HG02981 (cell line): Measurements from ENCODE around the gene DGKG.

Experiments used
- ATAC-seq: cut with Tn5 transposase; IDR thresholded peaks from one replicate; pipeline ENCODE4 v1.9.1; 2021; ENCODE audit warnings: mild to moderate bottlenecking, moderate library complexity; ENCODE audit not compliant: unreplicated experiment

Gene DGKG

DNA sequence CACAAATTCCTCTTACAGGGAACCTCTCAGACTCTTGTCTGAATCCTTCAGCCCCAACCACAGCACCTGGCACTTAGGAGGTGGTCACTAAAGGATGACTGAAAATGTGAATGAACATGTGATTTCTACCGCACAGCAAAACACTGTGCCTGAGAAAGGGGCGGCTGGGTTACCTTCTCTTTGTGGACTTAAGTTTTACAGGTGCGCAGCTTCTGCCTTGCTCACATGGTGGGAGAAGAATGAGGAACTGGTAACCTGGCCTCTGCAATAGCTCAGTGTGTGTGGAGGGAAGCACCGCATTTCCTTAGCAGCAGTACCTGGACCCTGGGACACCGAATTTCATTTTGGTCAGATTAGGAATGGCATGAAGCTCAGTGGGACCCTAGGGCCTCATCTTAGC, 243.3 kb downstream of the DGKG start:
- ATAC-seq: no peak

DNA sequence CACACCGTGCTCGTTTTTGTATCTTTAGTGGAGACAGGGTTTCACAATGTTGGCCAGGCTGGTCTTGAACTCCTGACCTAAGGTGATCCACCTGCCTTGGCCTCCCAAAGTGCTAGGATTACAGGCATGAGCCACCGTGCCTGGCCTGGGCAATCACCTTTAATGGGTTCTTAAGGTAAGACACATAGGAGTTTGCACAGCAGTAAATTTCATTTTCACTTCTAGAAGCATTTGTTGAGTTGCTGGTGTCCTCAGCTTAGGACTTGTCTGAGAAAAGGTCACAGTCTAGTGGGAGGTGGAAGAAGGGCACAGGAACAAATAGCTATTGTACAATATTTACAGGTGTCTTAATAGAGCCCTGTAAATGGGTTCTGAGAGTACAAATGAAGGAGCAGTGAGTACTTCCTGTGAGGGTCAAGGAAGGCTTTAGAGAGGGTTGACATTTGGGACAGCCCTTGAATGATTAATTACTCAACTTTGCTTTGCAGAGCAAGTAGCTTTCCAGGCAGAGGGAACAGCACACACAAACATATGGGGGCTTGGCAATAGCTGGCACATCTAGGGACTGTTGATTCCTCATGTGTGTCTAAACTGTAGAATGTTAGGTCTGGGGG, 244.4 kb downstream of the DGKG start:
- no peak for ATAC-seq

- no peak for ATAC-seq
Measured at GRCh38 chr3:186115239-186115996, 246.6 kb downstream of the DGKG start.

DNA sequence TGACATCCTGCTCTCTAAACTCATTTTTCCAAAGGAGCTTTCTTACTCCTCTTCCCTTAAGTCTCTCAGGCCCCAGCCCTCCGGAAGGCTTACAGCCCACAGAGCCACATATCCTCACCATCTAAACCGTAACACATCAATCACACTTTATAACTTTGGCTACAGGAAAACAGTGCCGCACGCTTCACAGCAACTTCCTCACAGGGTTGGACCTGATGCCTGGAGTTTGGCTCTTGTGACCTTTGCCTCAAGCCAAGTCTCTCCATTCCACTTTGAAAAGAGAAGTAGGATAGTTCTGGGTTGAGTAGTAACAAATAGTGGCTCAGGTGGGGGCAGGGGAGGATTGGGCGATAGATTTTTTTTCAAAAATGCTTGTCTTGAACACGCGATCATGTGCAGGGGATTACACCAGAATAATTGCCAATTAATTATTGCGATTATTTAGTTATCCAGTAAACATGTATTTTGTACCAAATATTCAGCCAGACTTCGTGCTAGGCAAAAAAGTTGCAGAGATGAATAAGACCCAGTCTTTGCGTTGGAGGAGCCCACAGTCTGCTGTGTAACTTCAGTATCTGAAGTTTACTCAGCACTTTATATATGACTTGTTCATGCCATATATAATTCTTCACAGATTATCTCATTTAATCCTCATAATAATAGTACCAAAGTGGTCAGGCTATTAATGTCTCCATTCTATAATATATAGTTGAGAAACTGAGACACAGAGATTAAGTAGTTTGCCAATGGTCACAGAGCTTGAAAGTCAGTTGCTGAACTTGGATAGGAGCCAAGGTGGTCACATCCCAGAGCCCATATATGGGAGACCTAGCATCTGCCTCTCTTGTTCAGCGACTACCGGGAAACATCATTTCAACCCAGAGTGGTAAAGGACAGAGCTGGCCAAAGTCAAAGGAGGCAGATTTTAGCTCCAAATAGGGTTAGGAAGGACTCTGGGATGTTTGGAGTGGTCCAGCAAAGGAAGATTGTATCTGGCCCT, 250.8 kb downstream of the DGKG start:
- ATAC-seq: no peak

DNA sequence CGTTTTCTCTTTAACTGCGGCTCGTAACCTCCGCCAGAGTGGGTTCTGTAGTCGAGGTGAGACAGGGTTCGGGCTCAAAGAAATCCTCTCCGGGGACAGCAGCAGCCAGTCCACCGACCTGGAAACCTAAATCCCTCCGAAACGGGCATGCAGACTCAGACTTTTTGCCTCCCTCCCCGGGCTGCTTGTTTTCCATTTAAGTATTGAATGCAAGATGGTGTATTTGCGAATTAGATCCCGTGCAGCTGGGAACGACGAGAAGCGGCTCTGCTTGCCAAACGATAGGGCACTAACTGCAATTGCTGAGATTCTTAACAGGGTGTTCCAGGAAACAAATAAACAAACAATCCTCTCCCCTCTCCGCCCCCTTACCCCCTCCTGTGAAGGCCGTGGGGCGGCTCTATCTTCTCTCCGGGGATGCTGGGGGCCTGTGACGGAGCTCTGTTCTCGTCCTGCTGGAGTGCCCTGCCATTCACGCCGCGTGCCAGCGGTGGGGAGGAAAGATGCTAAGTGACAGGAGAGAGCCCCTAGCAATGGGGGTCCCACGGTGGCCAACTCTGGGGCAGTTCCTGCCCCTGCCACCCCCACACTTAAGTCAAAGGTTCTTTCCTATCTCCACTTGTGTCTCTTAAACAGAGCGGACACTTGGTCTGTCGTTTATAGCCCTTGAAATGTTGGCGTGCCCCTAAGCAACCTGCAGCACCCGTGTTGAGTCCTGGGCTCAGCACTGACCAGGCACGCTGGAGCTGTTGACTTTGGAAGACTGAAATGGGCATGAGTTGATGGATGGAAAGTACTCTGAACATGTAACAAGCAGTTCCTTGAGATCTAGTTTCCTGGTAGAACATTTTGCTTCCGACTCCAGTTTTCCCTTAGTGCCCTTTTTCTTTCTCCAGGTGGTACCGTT, 251.9 kb downstream of the DGKG start:
- no peak for ATAC-seq

- ATAC-seq: peak; percentile 93
Measured at GRCh38 chr3:186108941-186109865, 252.8 kb downstream of the DGKG start, which contains the start of gene ETV5. ETV5 (minus strand) TSS chr3:186109089; CDS start chr3:186105868, 3,221 bp downstream.

DNA sequence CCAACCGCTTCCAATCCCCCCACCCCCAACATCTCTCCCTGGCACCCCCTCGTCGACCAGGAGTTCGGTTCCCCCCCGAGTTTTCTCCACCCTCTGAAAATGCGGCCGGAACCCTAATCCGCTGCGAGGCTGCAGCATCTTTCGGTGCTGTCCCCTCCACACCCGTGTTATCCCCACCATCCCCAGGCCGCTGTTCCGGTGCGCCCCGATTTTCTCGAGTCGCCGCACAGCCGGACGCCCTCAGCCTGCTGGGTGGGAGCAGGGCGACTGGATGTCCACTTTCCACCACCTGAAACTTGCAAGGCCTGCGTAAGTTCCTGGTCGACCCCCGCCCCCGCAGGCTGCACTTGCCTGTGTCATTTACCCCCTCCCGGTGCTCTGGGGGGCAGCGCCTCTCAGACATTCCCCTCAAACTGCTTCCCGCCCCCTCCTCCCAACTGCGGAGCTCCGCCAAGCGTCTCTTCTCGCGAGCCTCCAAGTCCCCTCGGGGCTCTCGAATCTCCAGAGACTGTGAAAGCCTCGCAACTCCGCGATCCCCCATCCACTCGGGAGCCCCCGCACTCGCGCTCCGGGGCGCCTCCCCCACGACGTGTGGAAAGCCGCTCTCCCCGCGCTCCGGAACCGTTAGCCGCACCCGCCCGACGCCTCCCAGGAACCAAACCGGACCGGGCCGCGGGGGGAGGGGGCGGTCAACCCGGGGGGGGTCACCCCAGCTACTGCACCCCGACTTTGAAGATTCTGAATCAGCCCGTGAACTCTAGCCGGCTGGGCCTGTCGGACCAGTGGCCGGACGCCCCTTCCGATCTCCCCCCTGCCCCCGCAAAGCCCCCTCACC, 253.7 kb downstream of the DGKG start:
- ATAC-seq: no peak

DNA sequence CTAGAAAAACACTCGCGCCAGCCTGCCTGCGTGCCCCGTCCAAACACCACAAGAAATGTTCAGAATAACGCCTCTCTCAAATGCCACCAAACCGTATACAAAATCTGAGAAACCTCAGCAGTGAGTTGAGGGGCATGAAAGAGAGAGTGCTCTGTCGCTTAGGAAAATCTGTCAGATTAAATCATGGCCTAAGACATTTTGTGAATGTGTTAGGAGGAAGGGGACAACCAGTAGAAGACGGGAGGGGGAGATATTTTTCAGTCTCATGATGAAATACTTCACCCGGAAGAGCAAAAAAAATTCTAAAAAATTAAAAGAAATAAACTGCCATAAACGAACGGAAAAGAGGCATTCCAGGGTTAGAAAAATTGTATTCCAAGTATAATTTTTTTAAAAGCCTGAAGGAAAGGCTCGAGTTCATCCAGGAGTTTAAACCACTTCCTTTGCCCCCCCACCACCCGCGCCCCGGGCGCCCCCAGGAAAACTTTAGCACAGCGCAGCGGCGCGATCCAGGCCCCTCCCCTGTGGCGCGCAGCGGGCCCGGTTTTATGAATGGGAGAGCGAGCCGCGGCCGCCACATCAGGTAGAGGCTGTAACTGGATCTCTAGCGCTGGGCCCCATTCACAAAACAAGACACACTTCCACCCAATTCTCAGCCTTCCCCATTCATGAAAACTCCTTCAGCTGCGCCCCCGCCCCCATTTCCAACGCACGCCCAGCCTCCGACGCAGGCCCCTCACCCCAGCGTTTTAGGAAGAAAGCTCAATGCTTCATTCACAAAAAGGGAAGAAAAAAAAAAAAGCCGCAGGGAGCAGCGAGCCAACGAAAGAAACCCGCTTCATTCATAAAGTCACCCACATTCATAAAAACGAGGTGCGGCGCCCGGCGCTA, 254.6 kb downstream of the DGKG start:
- peak; percentile 14 for ATAC-seq

DNA sequence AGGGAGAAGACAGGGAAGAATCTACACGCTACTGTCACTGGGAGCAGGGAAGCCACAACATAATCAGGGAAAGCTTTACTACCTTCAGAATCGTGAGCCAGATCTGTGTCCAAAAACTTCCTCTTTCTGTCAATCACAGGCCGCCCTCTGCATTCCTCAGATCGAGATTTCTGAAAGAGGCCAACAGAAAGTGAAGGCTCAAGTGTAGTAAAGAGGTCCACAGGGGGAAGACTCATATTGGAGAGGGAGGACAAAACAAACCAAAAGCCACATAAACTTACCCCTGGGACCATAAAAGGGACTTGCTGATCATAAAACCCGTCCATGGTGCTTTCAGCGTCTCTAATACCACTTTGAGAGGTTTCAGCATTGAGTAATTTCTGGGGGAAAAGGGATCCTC, 256.5 kb downstream of the DGKG start:
- no peak for ATAC-seq

DNA sequence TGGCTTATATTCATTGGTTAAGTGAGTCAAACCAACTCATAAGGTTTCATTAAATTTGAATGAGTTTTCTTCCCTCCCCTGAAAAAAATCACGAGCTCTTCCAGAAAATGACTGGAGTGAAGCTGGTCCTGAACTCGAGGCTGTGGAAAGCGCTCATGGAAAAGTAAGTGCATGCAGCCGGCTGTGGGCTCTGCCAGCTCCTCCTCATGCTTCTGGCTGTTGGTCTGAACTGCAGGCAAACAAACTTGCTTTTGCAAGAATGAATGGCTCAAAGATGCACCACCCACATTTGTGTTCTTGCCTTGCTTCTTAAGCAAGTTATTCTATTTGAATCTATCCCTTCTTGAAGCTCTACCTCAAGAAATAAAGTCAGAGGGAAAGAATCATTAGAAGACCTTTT, 259.3 kb downstream of the DGKG start:
- no peak for ATAC-seq

DNA sequence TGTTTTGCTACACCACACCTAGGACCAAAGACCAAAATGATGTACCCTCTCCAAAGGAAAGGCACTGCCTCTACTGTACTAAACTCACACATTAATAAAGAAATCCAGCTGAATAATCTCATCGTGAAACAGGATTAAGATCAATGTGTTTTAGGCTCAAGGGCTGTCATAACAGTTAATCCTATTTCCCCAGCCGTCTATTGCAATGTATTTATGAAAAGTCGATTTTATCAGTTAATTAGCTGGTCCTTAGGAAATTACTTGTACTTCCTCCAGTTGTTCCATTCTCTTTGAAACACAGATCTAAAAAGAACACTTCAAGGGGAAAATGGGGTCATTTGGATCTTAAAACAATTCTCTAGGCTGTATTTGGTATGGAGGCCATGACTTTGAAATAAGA, 261.6 kb downstream of the DGKG start:
- no peak for ATAC-seq

DNA sequence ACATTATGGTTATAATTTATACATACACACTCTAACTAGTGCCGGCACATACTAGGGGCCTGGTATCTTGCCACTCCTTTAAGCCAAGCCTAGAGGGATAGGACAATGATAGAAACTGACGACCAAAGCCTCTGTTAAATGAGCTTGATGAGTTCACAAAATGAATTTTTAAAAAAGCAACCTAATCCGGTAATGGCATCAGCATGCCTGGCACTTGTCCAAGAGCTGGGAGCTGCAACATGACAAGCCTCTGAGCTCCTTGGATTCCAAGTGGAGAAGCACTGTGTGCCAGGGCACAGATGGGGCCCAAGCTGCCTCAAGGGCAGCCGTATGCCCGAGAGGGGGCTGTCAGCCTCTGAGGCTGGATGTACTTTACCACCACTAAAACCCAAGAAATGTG, 262.9 kb downstream of the DGKG start:
- ATAC-seq: no peak

DNA sequence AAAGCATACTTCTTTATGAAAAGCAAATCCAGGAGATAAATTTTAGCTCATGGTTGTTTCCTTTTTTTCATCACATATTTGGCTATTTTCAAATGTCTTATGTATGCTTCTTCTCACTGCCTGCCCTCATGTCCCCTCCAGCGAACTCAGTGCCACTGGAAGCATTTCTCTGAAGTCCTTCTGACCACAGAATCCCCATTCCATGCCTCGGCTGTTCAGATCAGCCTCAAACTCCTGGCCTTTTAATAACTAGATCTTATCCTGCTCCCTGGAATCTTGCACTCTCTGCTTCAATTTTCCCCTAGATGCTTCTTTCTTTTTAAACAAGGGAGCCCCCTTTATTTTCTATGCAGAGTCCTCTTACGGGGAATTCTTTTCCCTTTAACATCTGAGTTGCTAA, 263.3 kb downstream of the DGKG start:
- ATAC-seq: no peak

GRCh38 chr3:186097663-186098451, 264.2 kb downstream of the DGKG start:
- no peak for ATAC-seq

DNA sequence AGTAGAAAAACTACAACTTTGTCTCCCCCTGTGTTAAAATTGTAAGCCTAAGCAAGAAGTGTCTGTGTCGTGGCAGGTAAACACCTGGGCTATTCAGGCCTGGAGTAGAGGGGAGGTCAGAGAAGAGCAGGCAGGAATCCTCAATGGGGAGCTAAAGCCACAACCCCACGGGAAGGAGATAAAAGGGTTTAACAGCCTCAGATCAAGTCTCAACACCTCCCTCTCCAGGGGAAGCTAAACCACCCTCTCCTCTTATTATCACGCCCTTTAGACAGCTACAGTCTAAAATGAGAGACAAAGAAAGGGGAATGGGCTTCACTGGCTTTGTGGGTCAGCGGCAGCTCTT, 264.7 kb downstream of the DGKG start:
- ATAC-seq: no peak
